Neural cell (in vitro differentiated cells): Measurements from ENCODE around the gene SERPINB2.
"Not testable (repeated sequence)": the region's sequence is repeated elsewhere in the genome, so short reads cannot be mapped to it uniquely, and the experiment has no call there.

Source experiments
- EP300 ChIP-seq: fragments of 450-650 bp; conservative IDR thresholded peaks from 2 replicates; pipeline ENCODE4 v1.6.1; 2014; ENCODE audit warnings: antibody characterized with exemption, mild to moderate bottlenecking, moderate library complexity; ENCODE audit not compliant: poor library complexity, severe bottlenecking
- EZH2 ChIP-seq: fragments of 200-600, 300-800 bp; shearing (Covaris generic), sonication (generic); IDR thresholded peaks from 2 replicates; pipeline ENCODE4 v1.6.1; 2014; ENCODE audit warnings: antibody characterized with exemption, low read length, borderline replicate concordance, mild to moderate bottlenecking; ENCODE audit not compliant: insufficient read depth, poor library complexity, severe bottlenecking
- POLR2AphosphoS5 ChIP-seq: IDR thresholded peaks from 2 replicates; pipeline ENCODE4 v1.6.1; 2012
- RAD21 ChIP-seq: fragments of 450-650 bp; conservative IDR thresholded peaks from 2 replicates; pipeline ENCODE4 v1.6.1; 2014; ENCODE audit warnings: antibody characterized with exemption, mild to moderate bottlenecking, moderate library complexity
- SMC3 ChIP-seq: fragments of 450-650 bp; conservative IDR thresholded peaks from 2 replicates; pipeline ENCODE4 v1.6.1; 2014; ENCODE audit warnings: antibody characterized with exemption, mild to moderate bottlenecking, moderate library complexity; ENCODE audit not compliant: poor library complexity
- TAF1 ChIP-seq: IDR thresholded peaks from 2 replicates; pipeline ENCODE4 v1.6.1; 2012; ENCODE audit warnings: low read depth
- TF ChIP-seq, protein P1 (sequence below): fragments of 450-650 bp; IDR thresholded peaks from 2 replicates; pipeline ENCODE4 v1.5.1; 2014; ENCODE audit warnings: antibody characterized with exemption, mild to moderate bottlenecking, moderate library complexity; ENCODE audit not compliant: poor library complexity, severe bottlenecking
- TF ChIP-seq, protein P2 (sequence below): IDR thresholded peaks from 2 replicates; pipeline ENCODE4 v1.6.1; 2012; ENCODE audit warnings: borderline replicate concordance

GRCh38 chr18:63929369-63929768, 41.9 kb downstream of the SERPINB2 start:
- not testable (repeated sequence) for TF ChIP-seq SMC3, TAF1, EZH2, EP300, RAD21, POLR2AphosphoS5
- TF ChIP-seq, protein P1, sequence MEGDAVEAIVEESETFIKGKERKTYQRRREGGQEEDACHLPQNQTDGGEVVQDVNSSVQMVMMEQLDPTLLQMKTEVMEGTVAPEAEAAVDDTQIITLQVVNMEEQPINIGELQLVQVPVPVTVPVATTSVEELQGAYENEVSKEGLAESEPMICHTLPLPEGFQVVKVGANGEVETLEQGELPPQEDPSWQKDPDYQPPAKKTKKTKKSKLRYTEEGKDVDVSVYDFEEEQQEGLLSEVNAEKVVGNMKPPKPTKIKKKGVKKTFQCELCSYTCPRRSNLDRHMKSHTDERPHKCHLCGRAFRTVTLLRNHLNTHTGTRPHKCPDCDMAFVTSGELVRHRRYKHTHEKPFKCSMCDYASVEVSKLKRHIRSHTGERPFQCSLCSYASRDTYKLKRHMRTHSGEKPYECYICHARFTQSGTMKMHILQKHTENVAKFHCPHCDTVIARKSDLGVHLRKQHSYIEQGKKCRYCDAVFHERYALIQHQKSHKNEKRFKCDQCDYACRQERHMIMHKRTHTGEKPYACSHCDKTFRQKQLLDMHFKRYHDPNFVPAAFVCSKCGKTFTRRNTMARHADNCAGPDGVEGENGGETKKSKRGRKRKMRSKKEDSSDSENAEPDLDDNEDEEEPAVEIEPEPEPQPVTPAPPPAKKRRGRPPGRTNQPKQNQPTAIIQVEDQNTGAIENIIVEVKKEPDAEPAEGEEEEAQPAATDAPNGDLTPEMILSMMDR = not testable (repeated sequence)
- TF ChIP-seq, protein P2, sequence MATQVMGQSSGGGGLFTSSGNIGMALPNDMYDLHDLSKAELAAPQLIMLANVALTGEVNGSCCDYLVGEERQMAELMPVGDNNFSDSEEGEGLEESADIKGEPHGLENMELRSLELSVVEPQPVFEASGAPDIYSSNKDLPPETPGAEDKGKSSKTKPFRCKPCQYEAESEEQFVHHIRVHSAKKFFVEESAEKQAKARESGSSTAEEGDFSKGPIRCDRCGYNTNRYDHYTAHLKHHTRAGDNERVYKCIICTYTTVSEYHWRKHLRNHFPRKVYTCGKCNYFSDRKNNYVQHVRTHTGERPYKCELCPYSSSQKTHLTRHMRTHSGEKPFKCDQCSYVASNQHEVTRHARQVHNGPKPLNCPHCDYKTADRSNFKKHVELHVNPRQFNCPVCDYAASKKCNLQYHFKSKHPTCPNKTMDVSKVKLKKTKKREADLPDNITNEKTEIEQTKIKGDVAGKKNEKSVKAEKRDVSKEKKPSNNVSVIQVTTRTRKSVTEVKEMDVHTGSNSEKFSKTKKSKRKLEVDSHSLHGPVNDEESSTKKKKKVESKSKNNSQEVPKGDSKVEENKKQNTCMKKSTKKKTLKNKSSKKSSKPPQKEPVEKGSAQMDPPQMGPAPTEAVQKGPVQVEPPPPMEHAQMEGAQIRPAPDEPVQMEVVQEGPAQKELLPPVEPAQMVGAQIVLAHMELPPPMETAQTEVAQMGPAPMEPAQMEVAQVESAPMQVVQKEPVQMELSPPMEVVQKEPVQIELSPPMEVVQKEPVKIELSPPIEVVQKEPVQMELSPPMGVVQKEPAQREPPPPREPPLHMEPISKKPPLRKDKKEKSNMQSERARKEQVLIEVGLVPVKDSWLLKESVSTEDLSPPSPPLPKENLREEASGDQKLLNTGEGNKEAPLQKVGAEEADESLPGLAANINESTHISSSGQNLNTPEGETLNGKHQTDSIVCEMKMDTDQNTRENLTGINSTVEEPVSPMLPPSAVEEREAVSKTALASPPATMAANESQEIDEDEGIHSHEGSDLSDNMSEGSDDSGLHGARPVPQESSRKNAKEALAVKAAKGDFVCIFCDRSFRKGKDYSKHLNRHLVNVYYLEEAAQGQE = not testable (repeated sequence)
